Fibroblast of the conjunctiva (primary cell): ENCODE data around the gene TMEM147.
A peak's percentile ranks its signal among the peaks of the same experiment; 100 is the strongest.

ENCODE experiments used
- DNase-seq: peaks from one replicate; pipeline ENCODE4 v3.0.0-alpha.2; 2010; ENCODE audit warnings: low read depth

TMEM147 gene, protein sequence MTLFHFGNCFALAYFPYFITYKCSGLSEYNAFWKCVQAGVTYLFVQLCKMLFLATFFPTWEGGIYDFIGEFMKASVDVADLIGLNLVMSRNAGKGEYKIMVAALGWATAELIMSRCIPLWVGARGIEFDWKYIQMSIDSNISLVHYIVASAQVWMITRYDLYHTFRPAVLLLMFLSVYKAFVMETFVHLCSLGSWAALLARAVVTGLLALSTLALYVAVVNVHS

DNA sequence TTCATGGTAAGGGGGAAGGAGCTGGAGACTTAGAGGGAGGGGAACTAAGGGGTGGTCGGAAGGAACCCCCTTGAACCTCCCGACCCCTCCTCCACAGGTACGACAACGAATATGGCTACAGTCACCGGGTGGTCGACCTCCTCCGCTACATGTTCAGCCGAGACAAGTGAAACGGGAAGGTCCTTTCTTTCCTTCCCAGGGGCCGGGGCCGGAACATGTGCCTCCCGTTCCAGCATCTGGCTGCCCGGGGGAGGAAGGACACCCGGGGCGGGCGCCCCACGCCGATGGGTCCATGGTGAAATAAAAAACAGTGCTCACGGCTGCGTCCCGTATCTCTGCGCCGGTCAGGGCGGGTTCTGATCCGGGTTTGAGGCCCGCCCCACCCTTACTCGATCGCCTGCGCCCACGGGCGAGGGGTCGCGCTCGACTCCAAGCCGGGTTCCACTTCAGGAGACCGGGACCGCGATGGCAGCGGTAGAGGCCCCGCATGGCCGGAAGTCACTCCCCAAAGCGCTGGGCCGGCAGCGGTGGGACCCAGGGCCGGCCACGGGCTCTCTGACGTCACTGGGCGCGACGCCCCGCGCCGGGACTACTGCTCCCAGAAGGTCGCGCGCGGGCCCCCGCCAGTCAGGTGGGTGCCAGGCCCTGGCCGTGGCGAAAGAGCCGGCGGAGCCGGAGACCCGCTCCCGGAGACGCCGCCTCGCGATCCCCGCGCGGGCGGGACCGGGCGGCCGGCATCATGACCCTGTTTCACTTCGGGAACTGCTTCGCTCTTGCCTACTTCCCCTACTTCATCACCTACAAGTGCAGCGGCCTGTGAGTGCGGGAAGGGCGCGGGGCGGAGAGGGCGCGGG lies at the start of gene TMEM147:
Gene TMEM147, plus strand, starts transcription at position 626 of the 854 bp plus-strand sequence. Its CDS starts 114 bp downstream, at position 740.
- DNase-seq, result peak; percentile 68

DNA sequence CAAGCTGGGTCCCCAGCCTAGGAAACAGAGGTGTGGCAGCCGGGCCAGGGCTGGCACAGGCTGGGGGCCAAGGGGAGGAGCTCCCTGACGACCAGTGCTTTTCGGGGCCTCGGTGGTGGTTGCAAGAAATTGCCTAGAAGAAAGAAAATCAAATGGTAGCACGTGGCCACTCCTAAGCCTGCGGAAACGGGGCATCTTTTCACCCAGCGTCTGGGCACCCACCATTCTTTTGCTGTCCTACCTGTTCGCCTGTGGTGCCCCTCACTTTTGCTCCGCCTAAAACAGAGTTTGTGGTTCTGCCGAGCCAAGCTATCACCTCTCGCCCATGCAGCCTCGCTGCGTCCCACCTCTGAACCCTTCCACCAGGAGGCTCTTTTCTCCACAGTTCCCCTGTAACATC lies 48.0 kb upstream of the TMEM147 start:
- no peak for DNase-seq

DNA sequence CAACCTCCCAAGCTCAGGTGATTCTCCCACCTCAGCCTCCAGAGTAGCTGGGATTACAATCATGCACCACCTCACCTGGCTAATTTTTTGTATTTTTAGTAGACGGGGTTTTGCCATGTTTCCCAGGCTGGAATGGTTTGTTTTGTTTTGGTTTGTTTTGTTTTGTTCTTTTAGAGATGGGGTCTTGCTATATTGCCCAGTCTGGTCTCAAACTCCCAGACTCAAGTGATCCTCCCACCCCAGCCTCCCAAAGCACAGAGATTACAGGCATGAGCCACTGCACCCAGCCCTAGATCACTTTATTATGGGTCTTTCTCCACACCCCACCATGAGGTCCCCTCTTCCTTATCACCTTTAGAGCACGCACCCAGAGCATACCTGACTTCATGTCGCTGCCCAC lies 47.2 kb upstream of the TMEM147 start:
- DNase-seq, result no peak

DNA sequence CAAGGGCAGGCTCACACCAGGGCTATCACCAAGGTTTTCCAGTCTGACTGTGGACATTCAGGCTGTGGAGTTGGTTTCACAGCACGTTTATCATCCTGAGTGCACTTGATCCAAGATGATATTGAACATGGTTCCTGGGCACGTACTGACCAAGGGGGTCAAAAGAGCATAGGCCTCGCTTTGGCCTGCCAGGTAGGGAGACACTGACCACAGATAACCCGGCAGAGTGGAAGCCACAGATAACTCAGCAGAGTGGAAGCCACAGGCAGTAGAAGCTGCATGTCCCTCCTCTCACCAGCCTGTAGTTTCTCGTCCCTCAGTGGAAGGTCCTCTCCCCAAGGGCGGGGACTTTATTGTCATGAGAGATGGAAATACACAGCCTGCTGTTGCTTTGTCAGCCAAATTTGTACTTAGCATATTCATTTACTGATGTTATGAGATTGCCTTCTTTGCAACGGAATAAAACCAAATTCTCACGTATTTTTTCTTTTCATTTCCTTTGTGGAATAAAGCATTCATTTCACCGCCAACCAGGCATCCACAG lies 46.4 kb upstream of the TMEM147 start:
- DNase-seq, result no peak

DNA sequence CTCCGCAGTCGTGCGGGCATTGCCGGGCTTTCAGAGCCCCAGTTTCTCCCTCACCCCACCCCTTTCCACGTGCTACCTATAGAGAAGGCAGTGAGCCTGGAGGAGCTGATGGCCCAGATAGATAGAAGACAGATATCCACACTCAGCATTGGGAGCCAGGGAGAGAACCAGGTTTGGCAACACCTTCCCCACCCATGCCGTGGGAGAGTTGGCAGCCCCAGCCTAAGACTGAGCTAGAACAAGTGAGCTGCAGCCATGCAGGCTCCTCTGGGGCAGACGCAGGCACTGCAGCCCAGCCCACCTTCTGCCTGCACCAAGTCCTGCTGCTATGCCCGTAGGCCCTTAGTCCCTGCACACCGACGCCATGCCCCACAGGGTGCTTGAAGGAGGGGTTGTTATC lies 44.8 kb upstream of the TMEM147 start:
- no peak for DNase-seq

DNA sequence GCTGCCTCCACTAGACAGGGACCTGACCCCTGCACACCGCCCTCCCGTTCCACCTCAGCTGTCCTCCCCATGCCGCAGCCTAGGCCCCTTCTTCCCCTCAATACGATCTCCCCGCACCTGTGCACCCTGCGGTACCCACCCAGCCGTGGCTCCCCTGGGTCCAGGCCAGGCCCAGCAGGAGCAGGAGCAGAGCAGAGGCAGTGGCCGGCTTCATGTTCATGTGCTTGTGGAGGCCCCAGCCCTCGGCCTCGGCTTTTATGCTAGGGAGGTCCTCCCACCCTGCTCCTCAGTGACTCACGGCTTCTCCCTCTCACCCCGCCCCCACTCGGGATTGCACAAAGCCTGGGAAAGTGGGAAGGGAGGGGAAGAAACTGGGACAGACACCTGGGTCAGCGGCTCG lies 43.7 kb upstream of the TMEM147 start:
- no peak for DNase-seq

DNA sequence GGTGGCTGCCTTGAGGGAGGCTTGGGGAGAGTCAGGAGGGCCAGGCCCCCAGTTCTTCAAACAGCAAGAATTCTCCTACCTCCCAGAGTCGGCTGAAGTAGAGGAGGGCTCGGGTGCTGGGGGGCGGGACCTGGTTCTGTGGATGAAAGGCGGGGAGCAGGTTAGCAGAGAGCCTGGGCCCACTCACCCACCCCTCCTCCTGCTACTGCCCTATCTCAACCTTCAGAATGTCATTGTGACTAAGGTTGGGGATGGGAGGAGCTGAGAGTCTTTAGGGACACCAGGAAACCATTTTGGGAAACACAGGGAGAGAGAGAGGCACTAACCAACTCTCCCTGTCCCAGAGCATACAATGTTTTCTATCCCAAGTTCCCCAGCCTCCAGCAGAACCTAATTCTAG lies 42.7 kb upstream of the TMEM147 start:
- no peak for DNase-seq

DNA sequence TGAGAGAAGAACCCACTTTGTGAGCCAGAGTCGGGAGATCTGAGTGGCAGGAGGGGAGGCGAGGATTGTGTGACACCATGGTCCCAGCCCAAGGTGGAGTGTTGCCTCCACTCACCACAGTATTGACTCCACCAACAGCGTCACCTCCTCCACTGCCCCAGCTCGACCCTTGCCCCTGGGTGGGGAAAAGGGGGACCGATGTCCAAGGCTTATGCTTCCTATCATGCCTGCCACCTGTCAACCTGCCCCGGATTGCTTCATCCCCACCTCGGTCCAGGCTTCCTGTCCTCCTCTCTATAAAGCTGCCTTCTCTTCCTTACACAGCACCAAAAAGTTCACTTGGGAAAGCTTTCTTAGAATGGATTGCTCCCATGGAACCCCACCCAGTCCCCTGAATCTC lies 39.4 kb upstream of the TMEM147 start:
- DNase-seq, result no peak

DNA sequence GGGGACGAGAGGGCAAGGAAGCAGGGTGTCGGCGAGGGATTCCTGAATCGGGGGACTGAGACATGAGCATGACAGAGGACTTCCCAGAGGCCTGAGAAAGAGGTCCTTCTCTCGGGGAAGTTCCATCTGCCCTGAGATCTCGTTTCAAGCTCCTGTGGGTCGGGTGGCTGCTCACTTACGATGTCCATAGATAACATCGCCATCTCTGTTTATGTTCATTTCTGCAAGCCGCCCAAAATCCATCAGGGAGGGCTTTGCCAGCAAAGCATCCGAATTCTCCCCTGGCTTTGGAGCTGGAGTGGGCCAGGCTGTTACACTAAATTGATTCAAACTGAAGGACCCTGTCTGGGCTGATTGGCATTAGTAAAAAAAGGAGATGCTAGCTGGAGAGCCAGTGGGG lies 37.9 kb upstream of the TMEM147 start:
- DNase-seq, result no peak

DNA sequence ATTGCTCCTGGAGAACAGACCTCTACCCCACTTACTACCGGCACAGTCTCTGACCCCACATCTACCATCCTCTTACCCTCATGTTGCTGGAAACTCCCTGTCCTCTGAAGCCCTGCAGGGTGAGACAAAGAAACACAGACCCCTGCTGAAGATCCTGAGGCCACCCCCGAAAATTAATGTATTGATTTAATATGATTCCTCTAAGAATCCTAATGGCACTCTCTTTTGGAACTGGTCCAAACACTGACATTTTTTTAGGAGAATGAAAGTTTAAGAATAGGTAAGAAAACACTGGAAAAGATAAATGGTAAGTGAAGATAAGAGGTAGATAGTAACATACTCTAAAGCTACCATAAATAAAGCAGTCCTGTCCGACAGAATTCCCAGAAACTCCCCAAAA lies 37.3 kb upstream of the TMEM147 start:
- DNase-seq, result no peak

DNA sequence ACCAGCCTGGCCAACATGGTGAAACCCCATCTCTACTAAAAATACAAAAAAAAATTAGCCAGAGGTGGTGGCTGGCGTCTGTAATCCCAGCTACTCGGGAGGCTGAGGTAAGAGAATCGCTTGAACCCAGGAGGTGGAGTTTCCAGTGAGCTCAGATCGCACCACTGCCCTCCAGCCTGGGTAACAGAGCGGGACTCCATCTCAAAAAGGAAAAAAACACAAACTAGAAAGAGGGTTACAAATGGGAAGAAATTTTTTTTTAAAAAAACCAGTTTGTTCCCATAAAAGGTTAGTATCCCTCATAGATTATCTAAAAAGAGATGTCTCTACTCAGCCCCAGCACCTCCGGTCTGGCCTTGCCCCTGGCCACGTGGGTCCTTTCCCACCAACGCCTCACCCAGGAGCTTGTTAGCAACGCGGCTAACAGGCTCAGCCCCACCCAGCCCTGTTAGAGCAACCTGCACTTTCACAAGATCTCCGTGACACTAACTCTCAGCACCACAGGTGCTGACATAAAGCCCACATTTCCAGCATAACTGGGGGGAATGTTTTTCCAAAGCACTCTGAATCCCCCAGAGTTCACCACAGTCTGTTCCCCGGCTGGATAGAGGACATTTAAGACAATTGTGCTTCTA lies 36.3 kb upstream of the TMEM147 start:
- no peak for DNase-seq

DNA sequence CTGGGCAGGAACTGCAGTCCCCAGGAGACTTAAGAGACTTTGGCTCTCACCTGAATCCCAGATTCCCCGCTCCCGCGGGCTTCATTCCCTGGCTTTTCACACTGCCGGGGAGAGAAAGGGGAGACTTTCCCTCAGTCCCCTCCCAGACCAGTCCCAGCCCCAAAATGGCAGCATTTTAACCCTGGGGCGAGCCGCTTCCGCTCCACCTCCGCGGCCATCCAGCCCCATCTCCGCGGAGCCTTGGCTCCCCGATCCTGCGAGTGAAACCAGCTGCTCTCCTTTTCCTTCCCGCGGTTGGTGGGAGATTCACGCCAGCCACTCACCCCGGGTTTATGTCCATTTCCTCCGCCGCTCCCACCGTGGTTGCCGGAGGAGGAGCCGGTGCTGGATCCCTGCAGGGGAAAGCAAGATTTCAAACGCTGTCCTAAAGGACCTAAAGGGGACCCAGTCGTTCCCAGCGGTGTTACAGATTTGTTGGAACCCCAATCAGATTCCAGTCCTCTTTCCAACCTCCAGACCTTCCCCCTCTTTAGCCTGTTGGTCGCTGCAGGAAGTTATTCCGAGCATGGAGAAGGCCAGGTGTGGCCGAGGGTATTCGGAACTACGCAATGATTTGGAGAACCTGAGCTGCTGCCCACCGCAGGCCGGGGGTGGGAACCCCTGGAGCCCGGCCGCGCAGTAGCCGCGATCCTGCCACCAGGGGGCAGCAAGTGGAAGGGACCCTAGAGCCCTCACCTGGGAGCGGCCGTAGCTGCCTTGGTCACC lies 35.4 kb upstream of the TMEM147 start:
- no peak for DNase-seq

DNA sequence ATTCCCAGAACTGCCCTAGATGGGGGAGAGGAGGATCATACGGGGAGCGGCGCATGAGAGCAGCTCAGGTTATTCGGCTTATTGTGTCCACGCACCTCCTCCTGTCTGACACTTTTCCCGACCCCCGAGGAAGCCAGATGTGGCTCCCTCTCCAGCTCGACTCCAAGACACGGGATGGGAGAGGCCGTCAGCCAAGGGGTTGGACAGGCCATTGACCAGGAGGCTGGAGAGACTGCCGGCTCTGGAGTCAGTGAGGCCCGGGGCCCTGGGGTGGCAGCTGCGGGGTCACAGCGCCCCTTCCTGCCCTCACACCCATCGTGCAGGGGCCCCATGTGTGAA lies 34.8 kb upstream of the TMEM147 start:
- DNase-seq, result no peak

DNA sequence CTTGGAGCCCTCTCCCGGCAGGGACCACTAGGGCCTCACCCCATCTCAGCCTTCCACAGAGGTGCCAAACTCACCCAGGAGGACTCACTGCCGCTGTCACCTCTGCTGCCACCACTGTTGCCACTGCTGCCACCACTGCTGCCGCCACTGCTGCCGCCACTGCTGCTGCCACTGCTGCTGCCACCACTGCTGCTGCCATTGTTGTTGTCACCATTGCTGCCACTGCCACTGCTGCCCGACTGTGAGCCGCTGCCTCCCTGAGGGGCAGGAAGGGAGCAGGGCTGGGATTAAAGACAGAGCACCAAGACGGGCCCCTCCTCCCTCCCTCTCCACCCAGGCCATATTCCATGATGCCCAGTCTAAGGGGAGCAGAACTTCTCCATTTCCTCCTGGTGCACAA lies 34.1 kb upstream of the TMEM147 start:
- DNase-seq, result no peak

DNA sequence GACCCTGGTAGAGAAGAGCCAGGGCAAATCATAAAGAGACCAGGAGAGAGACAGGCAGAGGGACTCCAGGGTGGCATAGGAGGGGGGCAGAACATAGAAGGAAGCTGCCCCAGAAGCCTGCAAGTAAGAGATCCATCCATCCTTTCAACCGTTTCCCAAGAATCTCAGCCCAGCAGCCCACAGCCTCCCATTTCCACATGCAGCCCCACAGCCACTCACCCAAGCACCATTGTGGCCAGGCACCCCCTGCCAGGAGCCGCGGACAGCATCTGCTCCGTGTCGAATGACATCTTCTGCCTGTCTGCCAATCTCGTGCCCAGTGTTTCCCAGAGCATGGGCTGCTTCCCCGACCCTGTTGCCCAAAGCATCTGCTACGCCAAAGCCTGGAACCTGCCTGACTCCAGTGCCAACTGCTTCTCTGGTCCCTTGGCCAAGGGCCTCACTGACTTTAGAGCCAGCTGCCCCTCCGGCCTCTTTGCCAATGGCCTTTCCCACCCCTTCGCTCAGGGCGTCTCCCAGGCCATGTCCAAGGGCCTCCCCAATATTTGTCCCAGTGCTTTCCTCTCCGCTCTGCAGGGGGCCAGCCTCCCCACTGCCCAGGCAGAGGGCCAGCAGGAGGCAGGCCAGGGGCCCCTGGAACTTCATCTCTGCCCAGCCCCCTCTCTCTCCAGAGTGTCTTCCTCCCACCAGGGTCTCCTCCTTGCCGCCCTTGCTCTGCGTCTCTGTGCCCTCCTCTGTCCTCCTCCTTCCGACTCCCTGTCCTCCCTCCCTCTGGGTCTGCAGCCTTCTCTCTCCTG lies 32.4 kb upstream of the TMEM147 start:
- DNase-seq, result no peak

DNA sequence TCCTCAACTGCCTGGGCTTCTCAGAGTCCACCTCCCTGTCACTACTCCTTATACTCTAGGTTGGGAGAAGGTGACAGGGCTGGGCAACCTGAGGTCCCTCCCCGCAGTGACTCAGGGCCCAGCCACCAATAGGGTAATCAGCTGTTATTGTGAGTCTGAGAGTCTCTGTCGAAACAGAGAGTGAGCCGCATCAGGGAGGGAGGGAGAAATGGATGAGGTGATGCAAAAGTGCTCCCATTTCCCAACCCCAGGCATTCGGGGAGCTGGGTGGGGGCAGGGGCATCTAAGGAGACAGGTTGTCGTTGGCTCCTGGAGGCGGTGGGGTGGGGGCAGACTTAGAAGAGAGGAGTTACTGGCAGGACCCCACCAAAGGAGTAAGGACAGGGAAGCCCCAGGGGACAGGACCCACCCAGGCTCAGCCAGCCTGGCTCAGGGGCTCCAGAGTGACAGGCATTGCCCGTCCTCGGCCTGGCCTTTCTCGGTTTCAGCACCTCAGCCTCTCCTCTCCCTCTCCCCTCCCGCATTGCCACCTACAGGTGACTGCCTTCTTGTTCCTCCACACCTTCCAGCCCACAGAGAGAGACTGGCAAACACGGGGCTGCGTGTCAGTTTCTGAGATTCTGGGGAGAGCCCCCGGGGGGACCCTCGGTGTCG lies 31.7 kb upstream of the TMEM147 start, which contains the start of gene DMKN:
Gene DMKN, minus strand, starts transcription at position 22 of the 654 bp plus-strand sequence. CDS start 174 bp downstream, outside the sequence.
- no peak for DNase-seq

DNA sequence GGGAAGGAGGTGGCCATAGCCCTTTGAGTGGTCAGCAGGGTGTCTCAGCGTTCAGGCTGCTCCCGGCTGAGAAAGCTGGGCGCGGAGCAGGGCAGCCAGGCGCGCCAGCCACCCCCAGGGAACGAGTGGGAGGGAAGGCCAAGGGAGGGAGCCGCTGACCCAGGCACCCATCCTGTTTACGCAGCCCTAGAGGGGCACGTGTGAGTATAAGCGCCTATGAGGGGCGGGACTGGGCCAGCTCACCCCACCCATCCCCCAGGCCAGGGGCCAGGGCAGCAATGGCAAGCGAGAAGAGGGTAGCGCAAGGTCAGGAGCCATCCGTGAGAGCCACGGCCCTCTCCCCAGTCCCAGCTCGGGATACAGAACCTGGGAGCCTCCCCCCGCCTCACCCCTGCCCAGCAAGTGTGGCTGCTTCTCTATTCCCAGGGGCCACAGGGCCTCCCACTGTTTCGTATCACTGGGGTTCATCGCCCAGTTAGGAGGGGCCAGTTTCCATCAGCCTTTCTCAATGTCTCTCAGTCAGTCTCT lies 31.1 kb upstream of the TMEM147 start:
- no peak for DNase-seq

DNA sequence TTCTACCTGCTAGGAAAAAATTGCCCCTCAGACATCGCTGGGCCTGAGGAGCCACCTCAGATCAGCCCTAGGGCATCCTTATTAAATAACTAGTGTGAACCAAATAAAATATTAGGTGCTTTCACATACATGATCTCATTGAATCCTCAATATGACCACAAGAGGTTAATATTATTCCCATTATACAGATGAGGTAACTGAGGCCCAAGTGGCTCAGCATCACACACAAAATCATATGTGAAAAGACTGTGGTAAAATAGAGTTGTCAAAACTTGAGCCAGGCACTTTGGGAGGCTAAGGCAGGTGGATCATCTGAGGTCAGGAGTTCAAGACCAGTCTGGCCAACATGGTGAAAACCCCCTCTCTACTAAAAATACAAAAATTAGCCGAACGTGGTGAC lies 29.1 kb upstream of the TMEM147 start:
- no peak for DNase-seq

DNA sequence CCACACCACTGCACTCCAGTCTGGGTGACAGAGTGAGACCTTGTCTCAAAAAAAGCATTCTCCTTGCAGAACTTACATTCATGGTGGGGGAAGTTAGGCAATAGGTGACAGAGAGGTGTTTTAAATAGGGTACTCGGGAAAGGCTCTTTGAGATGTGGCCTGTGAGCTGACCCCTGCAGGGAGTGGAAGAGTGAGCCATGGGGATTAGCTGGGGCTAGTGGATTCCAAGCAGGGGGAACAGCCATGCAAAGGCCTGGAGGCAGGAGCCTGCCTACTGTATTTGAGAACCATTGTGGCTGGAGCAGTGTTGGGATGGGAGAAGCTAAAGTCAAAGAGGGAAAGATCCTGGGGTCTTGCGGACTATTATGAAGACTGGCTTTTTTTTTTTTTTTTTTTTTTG lies 28.1 kb upstream of the TMEM147 start:
- DNase-seq, result no peak

DNA sequence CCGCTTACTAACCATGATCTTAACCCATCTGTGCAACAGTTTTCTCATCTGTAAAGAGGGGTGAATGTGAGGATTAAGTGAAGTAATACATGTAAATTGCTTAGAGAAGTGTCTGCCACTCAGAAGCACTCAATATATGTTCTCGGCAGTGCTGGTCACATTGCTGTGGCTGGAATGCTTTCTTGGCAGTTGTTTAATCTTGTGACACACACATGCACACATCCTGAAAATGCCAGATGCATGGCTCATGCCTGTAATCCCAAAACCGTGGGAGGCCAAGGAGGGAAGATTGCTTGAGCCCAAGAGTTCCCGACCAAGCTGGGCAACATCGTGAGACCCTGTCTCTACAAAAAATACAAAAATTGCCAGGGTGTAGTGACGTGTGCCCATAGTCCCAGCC lies 27.1 kb upstream of the TMEM147 start:
- DNase-seq, result peak; percentile 75

DNA sequence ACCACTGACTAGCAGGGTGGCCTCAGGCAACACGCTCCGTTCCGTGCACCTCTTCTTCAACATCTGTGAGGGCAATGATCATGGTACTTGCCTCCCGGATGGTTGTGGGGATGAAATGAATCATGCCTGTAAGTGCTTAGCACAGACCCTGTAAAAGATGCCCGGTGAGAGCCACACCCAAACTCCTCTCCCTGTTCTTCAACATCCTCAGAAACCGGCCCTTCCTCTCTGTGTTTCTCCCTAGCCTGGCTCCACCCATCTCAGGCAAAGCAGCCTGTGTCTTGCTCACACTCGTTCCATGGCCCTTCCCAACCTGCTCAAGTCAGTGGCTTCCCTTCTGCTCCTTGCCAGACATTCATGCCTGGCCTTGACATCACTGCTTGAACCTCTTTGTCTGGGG lies 26.1 kb upstream of the TMEM147 start:
- no peak for DNase-seq
